Activated CD4-positive, alpha-beta T cell treated with anti-CD3 and anti-CD28 coated beads for 1 hour (primary cell): ENCODE measurements around the gene BCAN.
A peak's percentile ranks its signal among the peaks of the same experiment; 100 is the strongest.

Experiments used
- DNase-seq: peaks from one replicate; pipeline ENCODE4 v3.0.0-alpha.2; 2020

The BCAN gene

DNA sequence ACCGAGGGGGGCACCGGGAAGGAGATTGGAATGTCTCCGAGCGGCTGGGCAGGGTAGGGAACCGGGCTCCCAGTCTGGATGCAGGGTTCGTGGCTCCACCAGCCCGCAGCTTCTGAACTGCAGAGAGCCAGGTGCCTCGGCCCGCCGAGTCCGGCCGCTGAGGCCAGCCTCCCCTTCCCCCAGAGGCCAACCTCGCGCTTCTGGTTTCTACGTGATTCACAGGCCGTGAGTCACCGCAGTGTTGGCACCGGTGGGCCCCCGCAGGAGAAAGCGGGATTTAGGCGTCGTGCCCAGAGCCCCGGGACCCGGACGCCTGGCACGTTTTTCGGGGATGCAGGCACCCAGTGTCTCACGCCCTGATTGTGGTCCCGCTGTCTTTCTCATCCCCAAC lies 63.0 kb downstream of the BCAN start:
- DNase-seq: no peak

- DNase-seq: peak; percentile 14
These were observed 63.5 kb downstream of the BCAN start, which contains the start of gene CRABP2 for GRCh38 chr1:156705321-156705917. Gene CRABP2 (minus strand): TSS chr1:156705583. CDS start chr1:156705446, 137 bp downstream.

- DNase-seq: peak; percentile 56
These were observed 64.2 kb downstream of the BCAN start for GRCh38 chr1:156705918-156706656.

DNA sequence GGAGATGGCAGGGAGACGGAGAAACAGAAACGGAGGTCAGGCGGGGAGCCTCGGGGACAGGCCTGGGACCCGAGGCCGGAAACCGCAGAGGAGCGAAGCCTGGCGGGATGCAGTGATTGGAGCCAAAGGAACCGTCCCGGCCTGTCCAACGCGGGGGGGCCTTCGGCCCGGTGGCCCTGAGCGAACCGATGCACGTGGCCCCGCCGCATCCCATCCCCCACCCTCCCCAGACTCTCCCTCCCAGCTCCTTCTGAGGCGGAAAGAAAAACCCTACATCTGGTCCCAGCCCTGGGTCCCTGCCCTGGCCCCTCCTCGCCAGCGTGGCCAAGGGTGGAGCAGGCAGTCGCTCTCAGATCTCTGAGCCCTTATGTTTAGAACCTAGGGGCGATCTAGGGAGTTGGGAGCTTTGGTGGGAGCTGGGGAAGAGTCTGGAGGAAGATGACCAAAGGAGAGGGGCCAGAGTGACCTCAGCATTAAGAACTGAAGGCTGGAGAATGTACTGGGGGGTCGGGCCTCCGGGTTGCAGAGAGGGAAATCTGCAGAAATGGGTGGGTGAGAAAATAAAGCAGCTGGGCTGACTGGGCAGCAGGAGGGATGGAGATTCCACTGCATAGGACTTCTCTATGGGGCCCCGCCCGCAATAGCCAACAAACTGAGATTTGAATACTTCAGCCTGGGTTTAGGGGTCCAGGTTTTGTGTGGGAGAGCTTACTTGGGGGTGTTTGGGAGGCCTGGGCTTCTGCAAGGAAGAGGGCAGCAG lies 64.9 kb downstream of the BCAN start:
- DNase-seq: peak; percentile 13

DNA sequence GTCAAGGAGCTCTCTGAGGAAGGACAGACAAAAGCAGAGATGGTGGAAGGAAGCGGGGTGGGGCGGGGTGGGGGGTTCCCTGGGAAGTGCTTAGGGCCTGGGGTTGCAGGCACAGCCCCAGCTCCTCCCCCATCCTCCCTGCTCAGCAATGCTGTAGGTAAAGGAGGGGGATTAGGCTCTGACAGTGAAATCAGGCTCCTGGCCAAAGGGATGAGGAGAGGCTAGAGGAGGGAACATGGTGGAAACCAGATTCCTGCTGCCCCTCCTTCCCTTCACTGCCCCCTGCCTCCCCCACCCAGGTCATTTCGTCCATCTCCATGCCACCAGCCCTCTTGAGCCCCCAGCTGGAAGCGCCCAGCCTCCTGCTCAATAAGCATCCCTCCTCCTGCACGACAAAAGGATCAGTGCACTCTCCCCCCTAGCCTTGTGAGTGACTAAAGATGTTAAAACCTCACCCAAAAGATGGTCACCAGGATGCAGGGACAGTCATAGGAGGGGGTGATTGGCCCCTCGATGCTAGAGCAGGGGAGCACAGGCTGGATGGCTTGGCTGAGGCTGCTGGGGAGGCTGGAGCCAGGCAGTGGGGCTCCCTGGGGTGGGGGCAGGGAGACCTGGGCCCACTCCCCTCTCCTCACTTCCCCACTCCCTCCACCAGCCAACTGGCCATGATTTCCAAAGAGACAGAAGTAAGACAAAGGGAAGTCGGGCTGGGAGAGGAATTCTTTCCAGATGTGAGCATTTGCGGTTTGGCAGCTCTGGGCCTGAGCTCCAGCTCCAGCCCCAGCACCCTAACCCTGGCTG lies 65.7 kb downstream of the BCAN start:
- no peak for DNase-seq

DNA sequence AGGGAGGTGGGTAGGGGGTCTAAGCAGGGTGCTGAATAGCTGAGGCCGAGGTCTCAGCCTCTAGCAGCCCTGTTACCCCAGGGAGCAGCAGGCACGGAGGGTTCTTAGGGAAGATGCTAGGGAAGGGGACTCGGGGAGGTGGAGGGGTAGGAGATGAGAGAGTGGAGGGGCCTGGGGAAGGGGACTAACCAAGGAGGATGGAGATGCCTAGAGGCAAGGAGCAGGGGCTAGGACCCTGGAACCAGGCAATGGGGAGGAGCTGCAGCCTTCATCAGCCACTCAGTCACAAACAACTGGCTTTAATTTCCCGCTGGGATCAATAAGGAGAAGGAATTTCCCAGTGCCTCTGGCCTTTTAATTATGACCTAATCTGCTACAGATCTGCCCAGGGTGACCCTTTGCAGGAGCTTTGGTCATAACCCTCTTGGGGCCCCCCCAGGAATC lies 66.3 kb downstream of the BCAN start:
- no peak for DNase-seq

DNA sequence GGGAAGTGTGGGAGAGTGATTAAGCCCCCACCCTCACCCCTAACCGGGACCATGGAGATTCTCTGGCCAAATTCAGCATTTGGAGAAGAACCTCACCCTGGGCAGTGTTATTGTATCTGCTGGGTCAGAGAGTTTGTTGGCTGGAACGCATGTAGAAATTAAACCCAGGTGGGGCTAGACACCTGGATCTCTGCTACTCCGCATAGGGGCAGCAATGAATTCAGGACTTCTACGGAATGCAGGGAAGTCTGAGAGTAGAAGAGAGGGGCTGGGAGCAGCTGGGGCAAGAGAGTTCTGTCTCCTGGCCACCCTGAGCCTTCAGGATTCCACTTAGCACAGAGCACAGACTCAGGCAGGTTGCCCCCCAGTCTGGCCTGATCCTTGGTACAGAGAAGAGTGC lies 67.1 kb downstream of the BCAN start:
- no peak for DNase-seq
